Peyer's patch (tissue), 4 donors: ENCODE results near the gene ENHO.

ENCODE experiments used
- POLR2A ChIP-seq, 2 donors: fragments of 450-650 bp; IDR thresholded peaks; one replicate each; pipeline ENCODE4 v1.5.1; 2017; ENCODE audit warnings: antibody characterized with exemption in 2 of 2, mild to moderate bottlenecking in 2 of 2, moderate library complexity in 2 of 2
- TF ChIP-seq, protein P1 (sequence below), 6 experiments: fragments of 450-650 bp in 4 of 6; fragments of 200-600 bp in 2 of 6; sonication (generic) in 1 of 6; IDR thresholded peaks; one replicate each; pipeline ENCODE4 v1.5.1; 2017 to 2019; ENCODE audit warnings: antibody characterized with exemption in 6 of 6, mild to moderate bottlenecking in 3 of 6, moderate library complexity in 1 of 6

DNA sequence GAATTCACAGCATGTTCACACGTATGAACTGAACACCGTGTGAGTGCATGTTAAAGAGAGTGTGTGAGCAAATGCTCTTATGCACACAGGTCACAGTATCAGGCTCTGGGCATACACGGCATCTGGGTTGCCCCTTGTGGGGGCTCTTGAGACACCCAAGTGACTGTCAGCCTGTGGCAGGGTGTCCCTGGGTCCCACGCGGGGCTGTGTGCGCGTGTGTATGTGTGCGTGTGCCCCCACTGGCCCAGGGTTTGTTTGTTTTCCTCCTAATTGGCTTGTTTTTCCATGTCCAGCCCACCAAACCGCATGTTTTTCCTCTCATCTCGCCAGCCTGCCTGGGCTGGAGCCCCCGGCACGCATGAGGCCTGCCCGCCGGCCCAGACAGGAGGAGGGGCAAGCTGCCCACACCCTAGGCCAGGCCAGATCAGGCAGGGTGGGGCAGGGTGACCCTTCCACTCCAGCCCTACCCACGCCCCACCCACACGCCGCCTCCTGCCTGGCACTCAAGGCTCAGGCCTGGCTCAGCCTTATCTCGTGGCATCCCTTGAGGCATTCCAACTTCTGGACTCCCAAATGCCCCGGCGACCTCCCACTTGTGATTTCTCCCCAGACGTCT is 37.9 kb upstream of the ENHO start:
- no peak for TF ChIP-seq POLR2A (IDR thresholded peaks at IDR 0.05)
- TF ChIP-seq, protein P1, sequence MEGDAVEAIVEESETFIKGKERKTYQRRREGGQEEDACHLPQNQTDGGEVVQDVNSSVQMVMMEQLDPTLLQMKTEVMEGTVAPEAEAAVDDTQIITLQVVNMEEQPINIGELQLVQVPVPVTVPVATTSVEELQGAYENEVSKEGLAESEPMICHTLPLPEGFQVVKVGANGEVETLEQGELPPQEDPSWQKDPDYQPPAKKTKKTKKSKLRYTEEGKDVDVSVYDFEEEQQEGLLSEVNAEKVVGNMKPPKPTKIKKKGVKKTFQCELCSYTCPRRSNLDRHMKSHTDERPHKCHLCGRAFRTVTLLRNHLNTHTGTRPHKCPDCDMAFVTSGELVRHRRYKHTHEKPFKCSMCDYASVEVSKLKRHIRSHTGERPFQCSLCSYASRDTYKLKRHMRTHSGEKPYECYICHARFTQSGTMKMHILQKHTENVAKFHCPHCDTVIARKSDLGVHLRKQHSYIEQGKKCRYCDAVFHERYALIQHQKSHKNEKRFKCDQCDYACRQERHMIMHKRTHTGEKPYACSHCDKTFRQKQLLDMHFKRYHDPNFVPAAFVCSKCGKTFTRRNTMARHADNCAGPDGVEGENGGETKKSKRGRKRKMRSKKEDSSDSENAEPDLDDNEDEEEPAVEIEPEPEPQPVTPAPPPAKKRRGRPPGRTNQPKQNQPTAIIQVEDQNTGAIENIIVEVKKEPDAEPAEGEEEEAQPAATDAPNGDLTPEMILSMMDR (IDR thresholded peaks at IDR 0.05): peak in 2 of 6 experiments; percentile 32 to 50
